Astrocyte of the spinal cord (primary cell): Measurements from ENCODE around the gene BLCAP.

Experiments
- DNase-seq: peaks from one replicate; pipeline ENCODE4 v3.0.0; 2011; ENCODE audit warnings: low read depth, low spot score
- H3K4me3 ChIP-seq: 2 replicates; pipeline ENCODE4 v1.5.1; 2011; ENCODE audit warnings: low read depth, mild to moderate bottlenecking, low read length, moderate library complexity
- CTCF ChIP-seq: IDR thresholded peaks from 2 replicates; pipeline ENCODE4 v1.5.1; 2012; ENCODE audit warnings: low read depth, mild to moderate bottlenecking, low read length, inconsistent platforms
- in situ Hi-C: cut with HindIII; loops from 2 replicates; pipeline ENCODE4 v1.10.0; 2017; ENCODE audit warnings: low sequenced_read_pairs

BLCAP gene

DNA sequence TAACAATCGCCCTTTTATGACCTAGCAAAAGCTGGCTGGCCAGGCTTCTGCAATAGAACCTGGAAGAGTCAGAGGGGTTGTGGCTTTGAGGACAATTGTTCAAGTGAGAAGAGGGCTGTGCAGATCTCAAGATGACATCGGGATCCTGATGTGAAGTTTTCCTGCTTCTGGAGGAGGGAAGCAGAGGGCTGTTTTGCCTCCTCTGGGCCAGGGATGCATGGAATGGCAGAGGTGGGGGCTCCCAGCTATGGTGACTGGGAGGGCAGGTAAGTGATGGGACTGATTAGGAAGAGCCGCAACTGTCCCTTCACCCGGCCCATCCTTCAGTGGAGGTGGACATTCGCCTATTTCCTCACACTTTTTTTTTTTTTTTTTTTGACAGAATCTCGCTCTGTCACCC, 43.4 kb upstream of the BLCAP start:
- DNase-seq, result no peak
- TF ChIP-seq CTCF, result no peak
- H3K4me3 ChIP-seq, result no peak overlapping the region
- in situ Hi-C loops, result no loop called here

DNA sequence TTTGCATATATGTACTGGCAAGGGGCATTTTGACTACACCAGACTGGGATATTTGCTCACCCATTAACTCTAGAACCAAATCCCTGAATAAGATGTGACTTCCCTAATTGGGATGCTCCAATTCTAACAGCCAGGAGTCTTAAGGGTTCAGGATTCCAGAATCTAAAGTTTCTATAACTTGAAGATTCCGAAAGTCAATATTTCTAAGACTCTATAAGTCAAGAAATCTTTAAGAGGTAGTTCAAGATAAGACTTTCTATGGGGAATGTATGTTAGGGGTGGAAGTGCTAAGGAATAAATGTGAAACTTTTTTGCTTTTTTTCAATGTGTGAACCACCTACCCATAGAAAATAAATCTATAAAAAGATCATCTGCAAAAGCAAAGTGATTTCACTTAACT, 42.7 kb upstream of the BLCAP start:
- H3K4me3 ChIP-seq, result no peak overlapping the region
- in situ Hi-C loops, result no loop called here
- no peak for DNase-seq
- TF ChIP-seq CTCF, result no peak

- H3K4me3 ChIP-seq, result no peak overlapping the region
- TF ChIP-seq CTCF, result no peak
- peak; percentile 4 for DNase-seq
- in situ Hi-C loops, result no loop called here
Observed at GRCh38 chr20:37567671-37568588, 40.3 kb upstream of the BLCAP start.

DNA sequence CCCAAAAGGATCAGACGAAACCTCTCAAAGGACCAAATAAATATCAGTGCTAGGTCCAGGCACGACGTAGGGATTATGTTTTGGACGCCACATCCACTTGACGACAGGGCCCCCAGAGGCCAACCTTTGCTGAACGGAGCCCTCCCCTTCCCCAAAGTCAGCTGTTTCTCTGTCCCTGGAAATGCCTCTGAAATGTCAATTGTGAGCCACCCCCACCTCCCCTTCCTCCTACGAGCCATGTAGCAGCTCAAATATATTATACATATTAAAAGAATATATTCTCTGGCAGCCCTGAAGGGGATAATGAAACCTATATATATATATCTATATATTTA, 39.6 kb upstream of the BLCAP start:
- no peak for DNase-seq
- no peak for TF ChIP-seq CTCF
- no peak overlapping the region for H3K4me3 ChIP-seq
- in situ Hi-C loops, result no loop called here

DNA sequence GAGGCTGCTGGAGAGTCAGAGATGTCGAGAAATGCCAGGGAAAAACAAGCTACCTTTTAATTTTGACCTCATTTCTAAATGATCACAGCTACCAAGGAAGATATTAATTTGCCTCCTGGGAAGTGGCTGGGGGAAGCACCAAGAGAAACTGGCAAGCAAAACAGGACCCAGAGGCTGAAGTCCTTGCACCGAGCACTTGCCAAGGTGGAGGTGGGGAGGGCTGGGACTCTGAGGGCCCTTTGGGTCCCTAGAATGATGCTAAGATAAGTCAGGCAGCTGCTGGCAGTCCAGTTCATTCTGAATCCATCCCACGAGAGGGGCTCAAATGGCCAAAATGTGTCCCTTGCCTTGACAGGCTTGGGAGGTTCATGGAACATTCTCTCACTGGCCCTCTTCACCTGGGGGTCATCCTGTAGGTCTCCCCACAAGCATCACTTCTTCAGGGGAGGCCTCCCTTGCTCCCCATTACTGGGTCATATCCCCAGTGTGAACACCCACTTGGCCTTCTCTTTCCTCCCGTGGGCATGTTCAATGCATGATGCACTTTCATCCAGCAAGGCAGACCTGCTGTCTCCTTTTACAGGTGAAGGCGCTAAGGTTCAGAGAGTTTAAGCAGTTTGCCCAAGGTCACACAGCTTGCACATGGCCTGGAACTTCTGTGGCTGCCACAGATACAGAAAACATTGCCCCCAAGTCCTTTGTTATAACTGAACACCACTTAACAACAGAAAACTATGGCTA, 39.1 kb upstream of the BLCAP start:
- TF ChIP-seq CTCF, result no peak
- H3K4me3 ChIP-seq, result no peak overlapping the region
- in situ Hi-C loops, result no loop called here
- DNase-seq, result no peak

GRCh38 chr20:37565134-37565811, 37.6 kb upstream of the BLCAP start:
- H3K4me3 ChIP-seq, result no peak overlapping the region
- DNase-seq, result no peak
- in situ Hi-C loops, result no loop called here
- no peak for TF ChIP-seq CTCF
